HL-60 (cell line): ENCODE data around the gene PRICKLE2.
A peak's percentile ranks its signal among the peaks of the same experiment; 100 is the strongest.

ENCODE experiments used
- DNase-seq, 2 experiments: peaks; one replicate each; pipeline ENCODE4 v3.0.0-alpha.2; 2010 to 2020; ENCODE audit warnings: low read depth in 1 of 2, low spot score in 1 of 2
- H3K27ac ChIP-seq: fragments of 250-450 bp; sonication (Bioruptor Pico); replicated peaks from 2 replicates; pipeline ENCODE4 v1.5.1; 2020; ENCODE audit warnings: mild to moderate bottlenecking, moderate library complexity
- H3K27me3 ChIP-seq: fragments of 250-450 bp; sonication (Bioruptor Pico); 2 replicates; pipeline ENCODE4 v1.5.1; 2021; ENCODE audit warnings: mild to moderate bottlenecking, moderate library complexity; ENCODE audit not compliant: insufficient read depth, poor library complexity, severe bottlenecking
- H3K4me3 ChIP-seq: replicated peaks from 2 replicates; pipeline ENCODE4 v1.5.1; 2011; ENCODE audit warnings: mild to moderate bottlenecking, control low read depth, low read length; ENCODE audit not compliant: insufficient read depth
- CTCF ChIP-seq: IDR thresholded peaks from one replicate; pipeline ENCODE4 v1.5.1; 2011; ENCODE audit warnings: low read length, control low read depth, inconsistent platforms; ENCODE audit not compliant: insufficient read depth
- GABPA ChIP-seq: IDR thresholded peaks from 2 replicates; pipeline ENCODE4 v1.6.1; 2012; ENCODE audit warnings: low read depth
- POLR2AphosphoS5 ChIP-seq: IDR thresholded peaks from 2 replicates; pipeline ENCODE4 v1.6.1; 2012; ENCODE audit warnings: low read depth
- REST ChIP-seq: IDR thresholded peaks from 2 replicates; pipeline ENCODE4 v1.6.1; 2012; ENCODE audit warnings: low read depth; ENCODE audit not compliant: insufficient replicate concordance
- SPI1 ChIP-seq: IDR thresholded peaks from 2 replicates; pipeline ENCODE4 v1.6.1; 2012; ENCODE audit warnings: low read depth, mild to moderate bottlenecking, borderline replicate concordance

Gene PRICKLE2

GRCh38 chr3:64081235-64081630 lies 144.0 kb downstream of the PRICKLE2 start:
- no peak for DNase-seq
- H3K27ac ChIP-seq, result no peak overlapping the region
- no peak overlapping the region for H3K4me3 ChIP-seq
- peaks cover 2% of the 10 kb centered on the region for H3K27me3 ChIP-seq
- TF ChIP-seq REST (no peak), SPI1 (no peak), CTCF (no peak), GABPA (no peak), POLR2AphosphoS5 (no peak)

GRCh38 chr3:64080616-64081234 lies 144.5 kb downstream of the PRICKLE2 start:
- TF ChIP-seq POLR2AphosphoS5, result no peak
- TF ChIP-seq REST, result no peak
- TF ChIP-seq GABPA, result no peak
- TF ChIP-seq CTCF, result no peak
- TF ChIP-seq SPI1, result no peak
- DNase-seq, result no peak

GRCh38 chr3:64079369-64080150 lies 145.7 kb downstream of the PRICKLE2 start:
- no peak for DNase-seq
- Histone ChIP-seq H3K27me3 (no peaks in the 10 kb centered on the region), H3K27ac (no peak overlapping the region), H3K4me3 (no peak overlapping the region)
- TF ChIP-seq CTCF (no peak), GABPA (no peak), SPI1 (peak; percentile 66)

More at GRCh38 chr3:64080616-64081234, 144.5 kb downstream of the PRICKLE2 start:
- no peaks in the 10 kb centered on the region for H3K27me3 ChIP-seq
- H3K4me3 ChIP-seq, result no peak overlapping the region
- no peak overlapping the region for H3K27ac ChIP-seq
